HL-60/S4 treated with phorbol 12-myristate 13-acetate at 8.2 ng/mL for 4 days and 3 days (cell line): Measurements from ENCODE around the gene PTGR3.

Experiments used
- in situ Hi-C: fragments of 300-500 bp; cut with MboI; formaldehyde crosslinking; loops from 2 replicates; pipeline ENCODE4 v1.15.0; 2022; ENCODE audit warnings: low sequenced_read_pairs

The PTGR3 gene

DNA sequence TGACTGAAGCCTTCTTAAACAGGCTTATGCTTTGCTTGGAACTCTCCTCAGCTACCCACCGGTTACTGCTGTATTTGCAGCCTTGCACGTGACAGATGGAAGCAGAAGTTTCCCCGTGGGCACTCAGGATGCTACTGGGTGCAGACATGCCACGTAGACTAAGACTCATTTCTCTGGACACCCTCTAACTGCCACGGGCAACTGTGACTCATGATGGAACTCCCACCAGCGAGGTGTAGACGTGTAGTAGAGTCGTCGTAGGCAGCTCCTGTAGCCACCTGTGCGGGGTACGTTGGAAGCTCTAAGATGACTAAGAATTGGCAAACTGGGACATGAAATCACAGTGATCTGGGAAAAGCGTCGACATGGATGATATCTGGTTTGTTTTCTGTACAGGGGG lies 29.2 kb upstream of the PTGR3 start:
- in situ Hi-C loops: no loop called here

DNA sequence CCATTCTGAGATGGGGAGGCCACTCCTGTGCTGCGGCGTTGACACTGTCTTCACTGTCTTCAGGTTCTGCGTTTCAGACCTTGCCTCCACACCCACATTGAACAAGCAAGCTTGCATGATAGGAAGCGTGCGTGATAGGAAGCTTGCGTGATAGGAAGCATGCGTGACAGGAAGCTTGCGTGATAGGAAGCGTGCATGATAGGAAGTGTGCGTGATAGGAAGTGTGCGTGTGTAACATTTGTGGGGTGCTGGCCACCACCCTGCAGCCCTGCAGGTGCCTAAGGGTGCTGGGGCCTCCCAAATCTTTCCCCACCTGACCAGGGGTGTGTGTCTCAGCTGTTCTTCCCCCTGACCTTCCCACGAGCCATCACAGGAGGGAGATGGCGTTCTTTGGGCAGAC lies 27.0 kb upstream of the PTGR3 start:
- in situ Hi-C loops: no loop called here

- in situ Hi-C loops: no loop called here
Measured at GRCh38 chr18:75234901-75235300, 26.0 kb upstream of the PTGR3 start.

DNA sequence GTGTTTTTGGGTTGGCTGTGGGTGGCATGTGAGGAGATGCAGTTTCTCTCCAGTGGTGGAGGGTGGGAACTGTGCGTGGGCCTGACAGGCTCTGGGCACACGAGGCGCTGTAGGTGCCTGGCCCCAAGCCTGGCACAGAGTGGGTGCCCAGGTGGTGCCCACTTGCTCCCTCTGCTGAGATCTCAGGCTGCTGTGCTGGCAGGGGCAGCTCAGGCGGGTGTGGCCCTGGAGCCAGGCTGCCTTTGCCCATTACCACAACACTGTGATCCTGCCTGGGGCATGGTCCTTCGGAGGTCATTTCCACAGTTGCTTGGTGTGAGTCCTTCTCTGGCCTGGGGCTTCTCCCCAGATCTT lies 22.1 kb upstream of the PTGR3 start:
- in situ Hi-C loops: no loop called here

- in situ Hi-C loops: no loop called here
Measured at GRCh38 chr18:75230163-75231052, 21.5 kb upstream of the PTGR3 start.

DNA sequence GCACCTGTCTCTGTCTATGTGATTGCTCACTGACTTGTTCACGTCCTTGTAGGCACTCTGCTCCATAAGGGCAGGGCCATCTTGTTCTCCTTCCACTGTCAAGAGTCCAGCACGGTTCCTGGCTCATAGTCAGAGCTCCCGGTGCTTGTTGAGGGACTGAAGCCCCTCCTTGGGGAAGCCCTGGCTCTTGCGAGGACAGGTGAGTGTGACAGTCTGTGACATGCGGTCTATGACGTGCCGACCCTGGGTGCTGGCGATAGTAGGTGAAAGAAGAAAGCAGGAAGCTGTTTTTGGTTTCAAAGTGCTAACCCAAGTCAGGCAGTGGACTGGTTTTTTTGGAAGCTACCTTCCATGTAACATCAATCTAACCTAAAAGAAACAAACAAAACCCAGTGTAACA lies 20.5 kb upstream of the PTGR3 start:
- in situ Hi-C loops: no loop called here

- in situ Hi-C loops: no loop called here
Measured at GRCh38 chr18:75228967-75229366, 20.0 kb upstream of the PTGR3 start.

- in situ Hi-C loops: no loop called here
Measured at GRCh38 chr18:75227535-75228296, 18.8 kb upstream of the PTGR3 start.

- in situ Hi-C loops: no loop called here
Measured at GRCh38 chr18:75226956-75227316, 18.0 kb upstream of the PTGR3 start.

GRCh38 chr18:75226286-75226955 lies 17.5 kb upstream of the PTGR3 start:
- in situ Hi-C loops: no loop called here

DNA sequence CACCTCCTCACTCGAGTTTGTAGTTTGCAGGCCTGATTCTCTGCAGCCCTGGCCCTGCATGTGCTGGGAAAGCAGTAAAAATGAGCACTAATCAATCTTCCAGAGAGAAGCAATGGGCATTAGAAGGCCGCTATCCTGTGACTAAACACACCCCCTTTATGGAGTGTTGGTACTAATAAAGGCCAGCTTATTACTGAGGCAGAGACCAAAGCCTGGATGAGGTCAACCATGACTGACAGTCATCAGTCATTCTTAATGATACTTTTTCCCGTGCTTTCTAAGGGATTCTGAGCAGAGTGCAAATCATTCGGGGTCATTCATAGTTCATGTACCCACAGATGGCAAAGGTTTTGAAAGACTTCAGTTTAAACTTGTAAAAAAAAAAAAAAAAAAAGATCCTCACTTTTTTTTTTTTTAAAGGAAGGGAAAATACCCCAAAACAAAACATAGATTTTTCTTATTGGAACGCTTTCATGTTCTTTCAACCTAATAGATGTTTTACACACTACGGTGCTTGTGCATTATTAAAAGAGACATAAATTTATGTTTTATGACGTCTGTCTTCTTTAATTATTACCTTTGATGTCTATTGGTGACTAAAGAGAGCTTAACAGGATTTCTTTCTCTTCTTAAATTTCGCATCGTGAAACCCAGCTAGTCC lies 14.9 kb upstream of the PTGR3 start:
- in situ Hi-C loops: no loop called here

- in situ Hi-C loops: no loop called here
Measured at GRCh38 chr18:75222407-75222806, 13.5 kb upstream of the PTGR3 start.

GRCh38 chr18:75221897-75222296 lies 13.0 kb upstream of the PTGR3 start:
- in situ Hi-C loops: no loop called here

GRCh38 chr18:75221397-75221796 lies 12.5 kb upstream of the PTGR3 start:
- in situ Hi-C loops: no loop called here

GRCh38 chr18:75220551-75221355 lies 11.8 kb upstream of the PTGR3 start:
- in situ Hi-C loops: no loop called here

- in situ Hi-C loops: no loop called here
Measured at GRCh38 chr18:75219745-75220375, 10.9 kb upstream of the PTGR3 start.

GRCh38 chr18:75218065-75218923 lies 9.4 kb upstream of the PTGR3 start:
- in situ Hi-C loops: no loop called here

- in situ Hi-C loops: no loop called here
Measured at GRCh38 chr18:75216911-75217689, 8.2 kb upstream of the PTGR3 start.
